HepG2 (cell line): ENCODE results near the gene FETUB. TPM values are rescaled to one million over a fixed set of nuclear protein-coding genes. Genes with fewer than 3 reads are reported as not detected.

Experiments used
- BCLAF1 ChIP-seq: fragments of 450-650 bp; IDR thresholded peaks from 2 replicates; pipeline ENCODE4 v1.6.1; 2017; ENCODE audit warnings: mild to moderate bottlenecking
- BORCS8-MEF2B ChIP-seq: sonication (generic); formaldehyde crosslinking; IDR thresholded peaks from 2 replicates; pipeline ENCODE4 v1.8.0; 2022; ENCODE audit warnings: mild to moderate bottlenecking, missing genetic modification reagents
- CCDC6 ChIP-seq: sonication (generic); formaldehyde crosslinking; IDR thresholded peaks from 2 replicates; pipeline ENCODE4 v1.8.1; 2022; ENCODE audit warnings: mild to moderate bottlenecking, missing genetic modification reagents, moderate library complexity
- HES4 ChIP-seq: sonication (generic); formaldehyde crosslinking; IDR thresholded peaks from 2 replicates; pipeline ENCODE4 v1.9.0; 2021; ENCODE audit warnings: mild to moderate bottlenecking, missing genetic modification reagents, borderline replicate concordance
- HNF1B ChIP-seq: sonication (generic); formaldehyde crosslinking; IDR thresholded peaks from 2 replicates; pipeline ENCODE4 v1.5.1; 2020; ENCODE audit warnings: mild to moderate bottlenecking, moderate library complexity, missing genetic modification reagents
- TOPORS ChIP-seq: sonication (generic); formaldehyde crosslinking; IDR thresholded peaks from 2 replicates; pipeline ENCODE4 v1.8.0; 2023; ENCODE audit warnings: mild to moderate bottlenecking, missing genetic modification reagents
- ZNF30 ChIP-seq: sonication (generic); formaldehyde crosslinking; IDR thresholded peaks from 2 replicates; pipeline ENCODE4 v1.5.0; 2020; ENCODE audit warnings: mild to moderate bottlenecking, missing genetic modification reagents
- ZNF607 ChIP-seq: sonication (generic); formaldehyde crosslinking; IDR thresholded peaks from 2 replicates; pipeline ENCODE4 v1.5.1; 2020; ENCODE audit warnings: missing genetic modification reagents, mild to moderate bottlenecking, borderline replicate concordance
- ZNF652 ChIP-seq: IDR thresholded peaks from 2 replicates; pipeline ENCODE4 v1.6.1; 2016; ENCODE audit warnings: low read depth, borderline replicate concordance
- ZNF660 ChIP-seq: sonication (generic); formaldehyde crosslinking; IDR thresholded peaks from 2 replicates; pipeline ENCODE4 v1.5.1; 2020; ENCODE audit warnings: mild to moderate bottlenecking, low read depth, missing genetic modification reagents, borderline replicate concordance
- ZSCAN22 ChIP-seq: sonication (generic); formaldehyde crosslinking; IDR thresholded peaks from 2 replicates; pipeline ENCODE4 v1.4.0; 2020; ENCODE audit warnings: mild to moderate bottlenecking, missing genetic modification reagents
- polyA plus RNA-seq, 8 experiments: library from polyadenylated mRNA; depleted of rRNA in 3 of 8; stranded (reverse) in 7 of 8; unstranded in 1 of 8; fragments of >200 nt; fragmentation: Illumina TruSeq in 4 of 8; extraction: Trizol in 4 of 8; gene quantifications; 2 replicates each; pipeline versions ENCODE4 v1.2.1 to v1.2.3, GENCODE V29; 2011 to 2016; ENCODE audit warnings: low read depth in 4 of 8, missing spikeins in 1 of 8, mixed read lengths in 1 of 8; ENCODE audit not compliant: insufficient read depth in 1 of 8
- total RNA-seq, 5 experiments: library from RNA; depleted of rRNA; stranded (reverse); fragments of >200 nt; fragmentation: Illumina TruSeq; extraction: Trizol; gene quantifications; 2 replicates each; pipeline ENCODE4 v1.2.3, GENCODE V29; 2016; ENCODE audit warnings: low read depth in 1 of 5
- TF ChIP-seq, protein P1 (sequence below), 2 experiments: sonication (generic) in 1 of 2; formaldehyde crosslinking in 1 of 2; IDR thresholded peaks; 2 replicates each; pipeline versions ENCODE4 v1.4.0 to v1.6.1; 2016 to 2020; ENCODE audit warnings: borderline replicate concordance in 1 of 2, low read depth in 1 of 2, mild to moderate bottlenecking in 1 of 2, missing genetic modification reagents in 1 of 2
- TF ChIP-seq, protein P2 (sequence below): sonication (generic); formaldehyde crosslinking; IDR thresholded peaks from 2 replicates; pipeline ENCODE4 v1.8.1; 2023; ENCODE audit warnings: mild to moderate bottlenecking, missing genetic modification reagents
- TF ChIP-seq, protein P3 (sequence below): IDR thresholded peaks from 2 replicates; pipeline ENCODE4 v1.6.1; 2018; ENCODE audit warnings: missing genetic modification reagents
- TF ChIP-seq, protein P4 (sequence below): sonication (generic); formaldehyde crosslinking; IDR thresholded peaks from 2 replicates; pipeline ENCODE4 v1.4.0; 2020; ENCODE audit warnings: mild to moderate bottlenecking, missing genetic modification reagents

The FETUB gene
- total and polyA plus RNA-seq, 2 of the 13 experiments (the other 11 are each of a cell fraction or from before 2014, with no cell fraction given), result 2.1 to 4.4 TPM

DNA sequence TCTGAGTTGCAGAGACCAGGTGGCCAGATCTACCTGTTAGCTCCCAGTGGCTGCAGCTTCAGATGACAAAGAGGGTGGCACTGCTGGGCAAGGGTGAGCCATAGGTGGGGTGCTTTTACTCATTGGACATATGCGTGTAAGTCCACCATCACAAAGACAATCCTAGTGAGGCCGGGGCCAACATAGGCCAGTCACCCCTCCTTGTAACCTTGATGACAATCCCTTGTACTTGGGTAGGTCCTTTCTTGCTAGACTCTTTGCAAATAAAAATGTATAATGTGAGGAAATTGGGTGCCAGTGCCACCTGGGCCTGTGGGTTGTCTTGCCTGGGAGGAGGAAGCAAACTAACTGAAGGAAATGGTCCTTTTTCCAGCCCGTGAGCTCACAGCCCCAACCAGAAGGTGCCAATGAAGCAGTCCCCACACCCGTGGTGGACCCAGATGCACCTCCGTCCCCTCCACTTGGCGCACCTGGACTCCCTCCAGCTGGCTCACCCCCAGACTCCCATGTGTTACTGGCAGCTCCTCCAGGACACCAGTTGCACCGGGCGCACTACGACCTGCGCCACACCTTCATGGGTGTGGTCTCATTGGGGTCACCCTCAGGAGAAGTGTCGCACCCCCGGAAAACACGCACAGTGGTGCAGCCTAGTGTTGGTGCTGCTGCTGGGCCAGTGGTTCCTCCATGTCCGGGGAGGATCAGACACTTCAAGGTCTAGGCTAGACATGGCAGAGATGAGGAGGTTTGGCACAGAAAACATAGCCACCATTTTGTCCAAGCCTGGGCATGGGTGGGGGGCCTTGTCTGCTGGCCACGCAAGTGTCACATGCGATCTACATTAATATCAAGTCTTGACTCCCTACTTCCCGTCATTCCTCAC is 19.7 kb upstream of the FETUB start (continued):
- TF ChIP-seq ZNF660 (CRISPR knock-in tag) (peak; percentile 87), HNF1B (peak; percentile 68), ZNF607 (CRISPR knock-in tag) (peak; percentile 19; the same call in 1 of the 2 replicates), CCDC6 (CRISPR knock-in tag) (peak; percentile 59), BCLAF1 (no peak), ZNF652 (CRISPR knock-in tag) (0 out of 2 replicates have a peak, but pooled peaks have one; percentile 1), ZSCAN22 (CRISPR knock-in tag) (no peak), ZNF30 (no peak), BORCS8-MEF2B (CRISPR knock-in tag) (peak; percentile 83), HES4 (CRISPR knock-in tag) (peak; percentile 88), TOPORS (CRISPR knock-in tag) (peak; percentile 90)
- TF ChIP-seq, protein P1, sequence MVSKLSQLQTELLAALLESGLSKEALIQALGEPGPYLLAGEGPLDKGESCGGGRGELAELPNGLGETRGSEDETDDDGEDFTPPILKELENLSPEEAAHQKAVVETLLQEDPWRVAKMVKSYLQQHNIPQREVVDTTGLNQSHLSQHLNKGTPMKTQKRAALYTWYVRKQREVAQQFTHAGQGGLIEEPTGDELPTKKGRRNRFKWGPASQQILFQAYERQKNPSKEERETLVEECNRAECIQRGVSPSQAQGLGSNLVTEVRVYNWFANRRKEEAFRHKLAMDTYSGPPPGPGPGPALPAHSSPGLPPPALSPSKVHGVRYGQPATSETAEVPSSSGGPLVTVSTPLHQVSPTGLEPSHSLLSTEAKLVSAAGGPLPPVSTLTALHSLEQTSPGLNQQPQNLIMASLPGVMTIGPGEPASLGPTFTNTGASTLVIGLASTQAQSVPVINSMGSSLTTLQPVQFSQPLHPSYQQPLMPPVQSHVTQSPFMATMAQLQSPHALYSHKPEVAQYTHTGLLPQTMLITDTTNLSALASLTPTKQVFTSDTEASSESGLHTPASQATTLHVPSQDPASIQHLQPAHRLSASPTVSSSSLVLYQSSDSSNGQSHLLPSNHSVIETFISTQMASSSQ (IDR thresholded peaks at IDR 0.05; ENCODE audit: low read depth), result 0 out of 2 replicates have a peak, but pooled peaks have one; percentile 18
- TF ChIP-seq, protein P1 (CRISPR knock-in tag; IDR thresholded peaks at IDR 0.05; ENCODE audit: borderline replicate concordance), result 0 out of 2 replicates have a peak, but pooled peaks have one; percentile 12
- TF ChIP-seq, protein P2, sequence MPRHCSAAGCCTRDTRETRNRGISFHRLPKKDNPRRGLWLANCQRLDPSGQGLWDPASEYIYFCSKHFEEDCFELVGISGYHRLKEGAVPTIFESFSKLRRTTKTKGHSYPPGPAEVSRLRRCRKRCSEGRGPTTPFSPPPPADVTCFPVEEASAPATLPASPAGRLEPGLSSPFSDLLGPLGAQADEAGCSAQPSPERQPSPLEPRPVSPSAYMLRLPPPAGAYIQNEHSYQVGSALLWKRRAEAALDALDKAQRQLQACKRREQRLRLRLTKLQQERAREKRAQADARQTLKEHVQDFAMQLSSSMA (CRISPR knock-in tag), result 0 out of 2 replicates have a peak, but pooled peaks have one; percentile 12
- TF ChIP-seq, protein P3, sequence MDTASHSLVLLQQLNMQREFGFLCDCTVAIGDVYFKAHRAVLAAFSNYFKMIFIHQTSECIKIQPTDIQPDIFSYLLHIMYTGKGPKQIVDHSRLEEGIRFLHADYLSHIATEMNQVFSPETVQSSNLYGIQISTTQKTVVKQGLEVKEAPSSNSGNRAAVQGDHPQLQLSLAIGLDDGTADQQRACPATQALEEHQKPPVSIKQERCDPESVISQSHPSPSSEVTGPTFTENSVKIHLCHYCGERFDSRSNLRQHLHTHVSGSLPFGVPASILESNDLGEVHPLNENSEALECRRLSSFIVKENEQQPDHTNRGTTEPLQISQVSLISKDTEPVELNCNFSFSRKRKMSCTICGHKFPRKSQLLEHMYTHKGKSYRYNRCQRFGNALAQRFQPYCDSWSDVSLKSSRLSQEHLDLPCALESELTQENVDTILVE (CRISPR knock-in tag), result 0 out of 2 replicates have a peak, but pooled peaks have one; percentile 16
- TF ChIP-seq, protein P4, sequence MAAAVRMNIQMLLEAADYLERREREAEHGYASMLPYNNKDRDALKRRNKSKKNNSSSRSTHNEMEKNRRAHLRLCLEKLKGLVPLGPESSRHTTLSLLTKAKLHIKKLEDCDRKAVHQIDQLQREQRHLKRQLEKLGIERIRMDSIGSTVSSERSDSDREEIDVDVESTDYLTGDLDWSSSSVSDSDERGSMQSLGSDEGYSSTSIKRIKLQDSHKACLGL (CRISPR knock-in tag), result peak; percentile 63
